GM18517 (cell line): Measurements from ENCODE around the gene BSG.
"Not testable (repeated sequence)": the region's sequence is repeated elsewhere in the genome, so short reads cannot be mapped to it uniquely, and the experiment has no call there.

Experiments
- ATAC-seq: cut with Tn5 transposase; IDR thresholded peaks from one replicate; pipeline ENCODE4 v1.9.1; 2021; ENCODE audit warnings: mild to moderate bottlenecking, moderate library complexity; ENCODE audit not compliant: unreplicated experiment

BSG gene

GRCh38 chr19:602391-603301 lies 30.2 kb downstream of the BSG start:
- ATAC-seq: no peak

DNA sequence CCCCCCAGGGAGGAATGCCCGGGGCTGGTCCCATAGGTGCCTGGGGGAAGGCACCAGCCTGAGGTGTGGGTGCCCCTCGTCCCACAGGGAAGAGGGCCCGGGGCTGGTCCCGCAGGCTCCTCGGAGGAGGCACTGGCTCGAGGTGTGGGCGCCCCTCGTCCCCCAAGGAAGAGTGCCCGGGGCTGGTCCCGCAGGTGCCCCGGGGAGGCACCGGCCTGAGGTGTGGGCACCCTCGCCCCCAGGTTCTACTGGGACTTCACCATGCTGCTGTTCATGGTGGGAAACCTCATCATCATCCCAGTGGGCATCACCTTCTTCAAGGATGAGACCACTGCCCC lies 30.9 kb downstream of the BSG start:
- not testable (repeated sequence) for ATAC-seq

GRCh38 chr19:603779-604178 lies 31.4 kb downstream of the BSG start:
- not testable (repeated sequence) for ATAC-seq

DNA sequence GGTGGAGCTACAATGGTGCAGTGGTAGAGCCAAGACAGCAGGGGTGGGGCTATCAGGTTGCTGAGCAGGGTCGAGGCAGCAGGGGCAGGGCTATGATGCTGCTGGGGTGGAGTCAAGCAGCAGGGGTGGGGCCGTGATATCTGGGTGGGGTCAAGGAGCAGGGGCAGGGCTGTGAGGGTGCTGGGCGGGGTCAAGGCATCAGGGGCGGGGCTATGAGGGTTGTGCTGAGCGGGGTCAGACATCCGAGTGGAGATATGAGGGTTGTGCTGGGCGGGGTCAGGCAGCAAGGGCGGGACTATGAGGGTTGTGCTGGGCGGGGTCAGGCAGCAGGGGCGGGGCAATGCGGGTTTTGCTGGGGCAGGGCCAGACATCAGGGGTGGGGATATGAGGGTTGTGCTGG lies 32.0 kb downstream of the BSG start:
- no peak for ATAC-seq

DNA sequence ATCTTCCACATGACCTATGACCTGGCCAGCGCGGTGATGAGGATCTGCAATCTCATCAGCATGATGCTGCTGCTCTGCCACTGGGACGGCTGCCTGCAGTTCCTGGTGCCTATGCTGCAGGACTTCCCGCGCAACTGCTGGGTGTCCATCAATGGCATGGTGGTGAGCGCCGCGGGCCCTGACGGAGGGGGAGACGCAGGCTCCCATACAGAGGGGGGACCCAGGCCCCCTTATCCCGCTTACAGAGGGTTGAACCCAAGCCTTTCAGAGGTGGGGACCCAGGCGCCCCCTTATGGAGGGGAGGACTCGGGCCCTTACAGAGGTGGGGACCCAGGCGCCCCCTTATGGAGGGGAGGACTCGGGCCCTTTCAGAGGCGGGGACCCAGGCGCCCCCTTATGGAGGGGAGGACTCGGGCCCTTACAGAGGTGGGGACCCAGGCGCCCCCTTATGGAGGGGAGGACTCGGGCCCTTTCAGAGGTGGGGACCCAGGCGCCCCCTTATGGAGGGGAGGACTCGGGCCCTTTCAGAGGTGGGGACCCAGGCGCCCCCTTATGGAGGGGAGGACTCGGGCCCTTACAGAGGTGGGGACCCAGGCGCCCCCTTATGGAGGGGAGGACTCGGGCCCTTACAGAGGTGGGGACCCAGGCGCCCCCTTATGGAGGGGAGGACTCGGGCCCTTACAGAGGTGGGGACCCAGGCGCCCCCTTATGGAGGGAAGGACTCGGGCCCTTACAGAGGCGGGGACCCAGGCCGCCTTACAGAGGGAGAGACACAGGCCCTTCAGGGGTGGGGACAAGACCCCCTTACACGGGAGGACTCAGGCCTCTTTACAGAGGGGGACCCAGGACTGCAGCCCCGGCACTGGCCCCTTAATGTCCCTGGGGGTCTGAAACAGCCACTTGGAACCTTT lies 32.9 kb downstream of the BSG start:
- ATAC-seq: not testable (repeated sequence)

DNA sequence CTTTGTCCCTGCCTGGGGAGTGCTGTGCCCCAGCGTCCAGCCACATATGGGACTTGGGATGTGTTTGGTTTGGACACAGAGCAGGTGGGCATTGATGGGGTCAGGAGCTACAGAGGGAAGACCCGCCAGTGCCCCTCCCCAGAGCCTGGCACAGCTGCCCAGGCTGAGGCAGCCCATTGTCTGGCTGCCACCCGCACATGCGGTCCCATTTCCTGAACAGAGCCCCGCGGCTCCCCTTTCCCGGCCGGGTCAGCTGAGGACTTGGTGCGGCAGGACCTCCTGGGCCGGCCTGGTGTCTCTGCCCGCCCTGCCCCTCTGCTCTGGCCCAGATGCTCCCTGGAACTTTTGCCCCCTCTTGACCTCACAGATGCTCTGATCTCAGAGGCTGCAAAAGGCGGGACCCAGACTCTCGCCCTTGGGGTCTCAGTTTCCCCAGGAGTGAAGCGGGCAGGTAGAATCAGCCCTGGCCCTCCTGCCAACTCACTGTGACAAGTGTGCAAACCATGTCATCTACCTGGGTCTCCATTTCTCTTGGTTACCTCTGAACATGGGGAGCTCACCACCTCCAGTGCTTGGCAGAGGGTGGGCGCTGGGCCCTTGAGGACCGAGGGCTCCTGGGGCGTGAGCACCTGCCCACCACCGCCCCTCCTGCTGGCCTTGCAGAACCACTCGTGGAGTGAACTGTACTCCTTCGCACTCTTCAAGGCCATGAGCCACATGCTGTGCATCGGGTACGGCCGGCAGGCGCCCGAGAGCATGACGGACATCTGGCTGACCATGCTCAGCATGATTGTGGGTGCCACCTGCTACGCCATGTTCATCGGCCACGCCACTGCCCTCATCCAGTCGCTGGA lies 35.1 kb downstream of the BSG start:
- ATAC-seq: no peak

- no peak for ATAC-seq
These were observed 36.0 kb downstream of the BSG start for GRCh38 chr19:608155-609003.

DNA sequence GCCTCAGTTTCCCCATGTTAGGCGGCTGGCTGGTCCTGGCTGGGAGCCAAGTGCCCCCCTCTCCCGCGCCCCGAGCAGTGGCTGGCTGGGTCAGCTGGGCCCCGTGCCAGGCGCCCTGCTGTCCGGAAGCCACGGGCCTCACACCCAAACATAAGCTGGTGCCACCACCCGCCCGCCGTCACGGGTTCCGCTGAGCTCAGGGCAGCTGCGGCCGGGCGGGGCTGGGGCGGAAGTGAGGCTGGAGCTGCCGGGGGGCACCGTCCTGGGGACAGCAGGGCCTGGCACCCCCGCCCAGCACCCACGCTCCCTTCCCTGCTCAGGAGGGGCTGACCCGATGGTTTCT lies 36.6 kb downstream of the BSG start:
- ATAC-seq: no peak

- no peak for ATAC-seq
These were observed 37.8 kb downstream of the BSG start for GRCh38 chr19:610071-610800.

DNA sequence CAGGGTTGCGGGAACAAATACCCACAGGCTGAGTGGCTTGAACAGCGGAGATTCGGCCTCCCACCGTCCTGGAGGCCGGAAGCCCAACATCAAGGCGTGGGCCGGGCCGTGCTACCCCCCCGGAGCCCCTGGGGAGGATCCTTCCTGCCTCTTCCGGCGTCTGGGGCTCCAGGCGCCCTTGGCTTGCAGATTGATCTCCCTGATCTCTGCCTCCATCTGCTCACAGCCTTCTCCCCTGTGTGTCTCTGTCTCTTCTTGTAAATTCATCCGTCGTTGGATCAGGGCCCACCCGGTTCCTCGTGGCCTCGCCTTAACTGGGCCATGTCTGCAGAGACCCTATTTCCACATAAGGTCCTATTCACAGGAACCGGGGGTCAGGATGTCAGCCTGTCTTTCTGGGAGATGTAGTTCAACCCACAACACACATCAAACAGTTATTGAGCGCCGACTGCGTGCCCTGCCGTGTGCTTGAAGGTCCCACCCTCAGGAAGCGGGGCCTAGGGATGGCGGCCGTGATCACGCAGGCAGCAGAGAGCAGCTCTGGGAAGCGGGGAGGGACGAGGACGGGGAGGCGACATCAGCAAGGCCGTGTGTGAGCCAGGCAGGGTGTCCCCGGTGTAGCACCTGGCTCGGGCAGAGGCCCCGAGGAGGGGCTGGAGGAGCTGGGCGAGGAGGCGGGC lies 38.5 kb downstream of the BSG start:
- ATAC-seq: no peak

DNA sequence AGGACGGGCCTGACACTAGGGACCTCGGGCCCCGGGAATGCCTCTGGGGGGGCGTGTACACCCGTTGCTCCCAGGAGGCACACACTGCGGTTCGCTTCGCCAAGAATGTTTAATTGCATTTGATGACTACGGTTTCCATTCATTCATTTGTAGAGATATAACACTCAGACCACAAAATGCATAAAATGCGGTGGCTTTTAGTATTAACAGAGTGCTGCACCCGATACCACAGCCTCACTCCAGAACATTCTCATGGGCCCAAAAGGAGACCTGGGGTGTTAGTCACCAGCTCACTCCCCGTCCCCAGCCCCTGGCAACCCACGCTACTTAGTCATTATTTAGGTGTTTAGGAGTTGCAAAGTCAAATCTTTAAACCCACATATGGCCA lies 39.1 kb downstream of the BSG start:
- no peak for ATAC-seq

DNA sequence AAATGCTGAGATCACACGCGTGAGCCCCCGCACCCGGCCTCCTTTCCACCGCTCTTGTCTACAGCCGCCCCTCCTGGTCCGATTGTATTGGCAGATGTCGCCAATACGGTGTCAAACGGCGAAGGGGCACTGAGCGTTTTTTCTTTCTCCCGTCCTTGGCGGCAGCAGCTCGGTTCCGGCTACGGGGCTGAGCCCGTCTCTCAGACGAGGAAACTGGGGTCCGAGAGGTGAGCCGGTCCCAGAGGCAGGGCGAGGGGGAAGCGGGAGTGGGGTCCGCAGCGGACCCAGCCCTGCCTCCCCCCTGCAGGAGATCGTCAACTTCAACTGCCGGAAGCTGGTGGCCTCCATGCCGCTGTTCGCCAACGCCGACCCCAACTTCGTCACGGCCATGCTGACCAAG lies 40.5 kb downstream of the BSG start:
- no peak for ATAC-seq

DNA sequence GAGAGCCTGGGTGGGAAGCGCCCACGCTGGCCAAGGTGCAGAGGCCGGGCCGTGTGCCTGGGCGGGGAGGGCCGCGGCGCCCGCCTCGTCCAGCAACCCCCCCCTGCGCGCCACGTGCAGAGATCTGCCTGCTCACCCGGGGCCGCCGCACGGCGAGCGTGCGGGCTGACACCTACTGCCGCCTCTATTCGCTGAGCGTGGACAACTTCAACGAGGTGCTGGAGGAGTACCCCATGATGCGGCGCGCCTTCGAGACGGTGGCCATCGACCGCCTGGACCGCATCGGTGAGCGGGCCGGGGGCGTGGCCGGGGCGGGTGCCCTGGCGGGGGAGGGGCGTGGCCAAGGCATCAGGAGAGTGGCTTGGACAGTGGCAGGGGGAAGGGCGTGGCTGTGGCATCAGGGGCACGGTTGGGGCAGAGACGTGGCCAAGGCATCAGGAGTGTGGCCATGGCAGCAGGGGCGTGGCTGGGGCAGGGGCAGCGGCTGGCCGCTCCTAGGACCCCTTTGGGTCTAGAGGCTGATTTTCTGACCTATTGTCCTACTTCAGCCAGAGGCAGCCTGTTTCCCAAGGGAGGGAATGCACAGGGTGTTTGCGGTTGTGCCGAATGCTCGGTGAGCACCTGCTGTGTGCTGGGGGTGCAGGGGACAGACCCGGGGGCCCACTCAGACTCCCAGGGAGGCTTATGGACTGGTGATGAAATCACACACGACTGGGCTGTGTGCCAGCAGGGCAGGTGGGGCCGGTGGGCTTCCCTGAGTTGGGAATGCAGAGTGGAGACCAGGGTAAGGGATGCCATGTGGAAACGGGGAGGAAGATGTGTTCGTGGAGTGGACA lies 41.6 kb downstream of the BSG start:
- no peak for ATAC-seq

GRCh38 chr19:615619-616018 lies 43.2 kb downstream of the BSG start:
- ATAC-seq: no peak

GRCh38 chr19:616062-616700 lies 43.8 kb downstream of the BSG start:
- no peak for ATAC-seq

- no peak for ATAC-seq
These were observed 44.5 kb downstream of the BSG start for GRCh38 chr19:616747-617526.
